Measurements from ENCODE around the gene SPRY1. TPM values are rescaled to one million over a fixed set of nuclear protein-coding genes. Genes with fewer than 3 reads are reported as not detected.

SPRY1 gene
- polyA plus RNA-seq, 10 donors = 115 to 204 (median 148) TPM

GRCh38 chr4:123435246-123436113 lies 38.9 kb downstream of the SPRY1 start:
- no peak for DNase-seq

- no peak for DNase-seq
Measured at GRCh38 chr4:123438031-123438430, 41.4 kb downstream of the SPRY1 start.

GRCh38 chr4:123443401-123444289 lies 47.0 kb downstream of the SPRY1 start:
- peak in 1 of 3 donors; percentile 39 for DNase-seq

- peak in 2 of 3 donors; percentile 34 to 69 for DNase-seq
Measured at GRCh38 chr4:123444290-123444731, 47.7 kb downstream of the SPRY1 start.

- DNase-seq = no peak
Measured at GRCh38 chr4:123446865-123447474, 50.4 kb downstream of the SPRY1 start.

- no peak for DNase-seq
Measured at GRCh38 chr4:123449362-123449761, 52.8 kb downstream of the SPRY1 start.

- no peak for DNase-seq
Measured at GRCh38 chr4:123449780-123450179, 53.2 kb downstream of the SPRY1 start.

- DNase-seq = no peak
Measured at GRCh38 chr4:123450393-123450792, 53.8 kb downstream of the SPRY1 start.

- DNase-seq = peak; percentile 38 to 79 (median 50)
Measured at GRCh38 chr4:123452616-123453015, 56.0 kb downstream of the SPRY1 start.

GRCh38 chr4:123453061-123453680 lies 56.6 kb downstream of the SPRY1 start:
- no peak for DNase-seq
